ENCODE measurements around the gene CNDP1. TPM values are rescaled to one million over a fixed set of nuclear protein-coding genes. Genes with fewer than 3 reads are reported as not detected.

Gene CNDP1
- total RNA-seq, 1 experiment from 2014 or later = not detected

DNA sequence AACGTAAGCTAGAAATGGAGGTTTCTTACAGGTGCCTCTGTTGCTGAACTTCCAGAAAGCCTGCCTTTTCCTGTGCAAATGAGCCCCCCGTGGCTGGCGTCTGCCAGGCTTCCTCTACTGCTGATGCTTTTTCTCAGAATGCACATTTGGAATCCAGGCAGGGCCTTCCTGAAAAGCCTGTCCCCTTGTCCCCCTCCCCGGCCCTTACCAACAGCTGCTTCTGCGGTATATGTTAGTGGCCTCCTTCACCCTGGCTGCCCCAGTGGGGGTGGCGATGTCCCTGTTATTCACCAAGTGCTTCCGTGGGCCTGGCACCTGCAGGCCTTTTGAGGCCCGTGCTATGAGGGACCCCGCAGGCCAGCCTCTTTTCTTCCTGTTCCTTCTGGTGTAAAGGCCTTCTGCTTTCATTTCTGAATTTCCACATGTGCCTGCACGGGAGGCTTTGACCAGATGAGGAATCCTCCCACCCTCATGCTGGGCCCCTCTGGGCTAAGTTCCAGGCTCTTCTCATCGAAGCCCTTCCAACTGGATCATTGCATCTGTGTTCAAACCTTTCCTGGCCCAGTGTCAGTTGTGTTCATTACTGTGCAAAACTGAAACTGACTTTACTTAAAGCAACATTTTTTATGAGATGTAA is 27.7 kb upstream of the CNDP1 start:
- DNase-seq (ENCODE audit: low read depth) = no peak

DNA sequence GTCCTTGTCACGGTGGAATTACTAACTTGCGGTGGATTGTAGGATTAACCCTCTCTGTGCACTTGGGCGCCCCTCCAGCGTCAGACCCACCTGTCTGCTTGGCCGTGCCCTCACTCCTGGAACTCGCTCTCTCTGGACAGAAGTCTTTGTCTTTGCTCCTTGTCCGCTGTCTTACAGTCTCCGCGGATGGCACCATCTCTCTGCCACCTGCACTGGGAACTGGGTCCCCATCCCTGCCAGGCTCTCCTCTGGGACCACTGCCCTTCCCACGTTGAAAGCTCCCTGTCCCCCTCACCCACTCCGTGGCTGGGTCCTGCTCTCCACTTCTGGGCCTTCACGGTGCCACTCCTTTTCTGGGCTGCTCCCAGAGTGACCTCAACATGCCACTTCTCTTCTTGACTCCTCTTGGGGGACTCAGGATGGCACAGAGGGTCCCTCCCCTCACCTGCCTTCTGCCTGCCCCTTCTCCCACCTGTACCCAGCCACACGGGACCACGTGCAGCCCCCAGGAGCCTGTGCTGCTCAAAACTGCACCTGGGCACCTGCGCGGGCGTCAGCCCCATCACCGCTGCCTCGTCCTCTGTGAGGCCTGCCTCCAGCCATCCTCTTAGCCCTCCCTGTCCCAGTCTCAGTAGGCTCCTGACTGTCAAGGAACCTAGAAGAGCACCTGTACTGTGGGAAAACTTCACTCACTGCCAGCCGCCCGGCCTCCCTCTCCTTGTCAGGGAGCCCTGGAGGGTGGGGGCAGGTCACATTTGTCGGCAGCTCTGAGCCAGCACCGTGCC is 27.0 kb upstream of the CNDP1 start:
- no peak for DNase-seq (ENCODE audit: low read depth)

DNA sequence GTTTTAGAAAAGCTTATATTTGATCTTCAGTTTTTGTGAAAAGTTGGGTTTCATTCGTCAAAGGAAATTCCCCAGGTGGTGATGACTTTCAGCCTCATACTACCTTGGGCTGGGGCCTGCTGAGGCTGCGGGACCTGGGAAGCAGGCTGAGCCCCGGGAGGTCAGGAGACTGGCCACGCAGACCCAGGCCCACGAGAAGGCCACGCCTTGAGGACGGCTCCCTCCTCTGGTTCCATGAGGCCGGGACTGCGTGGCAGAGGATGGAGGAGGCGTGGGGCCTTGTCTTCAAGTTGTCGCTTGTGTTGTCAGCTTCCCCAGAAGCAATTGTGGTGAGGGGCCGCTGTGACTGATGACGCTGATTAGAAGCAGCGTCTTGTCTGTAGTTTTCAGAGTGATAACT is 26.4 kb upstream of the CNDP1 start:
- DNase-seq (ENCODE audit: low read depth) = no peak

DNA sequence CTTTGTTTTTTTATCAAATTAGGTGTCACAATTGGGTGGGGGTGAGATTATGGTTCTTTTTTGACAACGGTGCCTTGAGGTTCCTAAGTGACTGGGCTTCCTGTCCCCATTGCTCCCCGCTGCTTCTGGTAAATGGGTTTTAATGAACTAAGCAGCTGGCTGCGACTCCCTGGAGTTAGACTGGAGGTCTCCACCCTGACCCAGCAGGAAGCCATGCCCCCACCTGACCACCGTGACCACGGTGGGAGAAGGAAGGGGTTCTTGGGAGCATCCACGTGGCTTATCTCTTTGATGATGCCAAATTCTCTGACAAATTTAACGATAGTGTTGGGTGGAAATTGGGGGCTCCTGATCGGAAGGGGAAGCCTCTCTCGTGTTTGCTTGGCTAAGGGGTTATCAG is 25.9 kb upstream of the CNDP1 start:
- DNase-seq (ENCODE audit: low read depth) = no peak

DNA sequence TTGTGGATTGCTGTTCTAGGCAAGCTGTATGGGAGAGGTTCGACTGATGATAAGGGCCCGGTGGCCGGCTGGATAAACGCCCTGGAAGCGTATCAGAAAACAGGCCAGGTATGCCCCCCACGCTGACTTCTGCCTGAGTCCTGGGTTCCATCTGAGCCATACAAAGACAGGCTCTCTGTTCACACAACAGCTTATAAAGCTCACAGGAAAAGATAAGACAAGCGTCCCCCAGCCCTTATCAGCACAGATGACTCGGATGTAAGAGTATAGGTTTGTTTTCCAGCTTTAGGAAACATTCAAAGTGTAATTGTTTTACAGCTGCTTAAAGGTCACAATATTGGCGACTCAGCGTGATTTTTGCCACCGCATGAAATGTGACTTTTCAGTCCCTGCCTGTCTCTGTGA is 25.5 kb upstream of the CNDP1 start:
- DNase-seq (ENCODE audit: low read depth) = no peak

DNA sequence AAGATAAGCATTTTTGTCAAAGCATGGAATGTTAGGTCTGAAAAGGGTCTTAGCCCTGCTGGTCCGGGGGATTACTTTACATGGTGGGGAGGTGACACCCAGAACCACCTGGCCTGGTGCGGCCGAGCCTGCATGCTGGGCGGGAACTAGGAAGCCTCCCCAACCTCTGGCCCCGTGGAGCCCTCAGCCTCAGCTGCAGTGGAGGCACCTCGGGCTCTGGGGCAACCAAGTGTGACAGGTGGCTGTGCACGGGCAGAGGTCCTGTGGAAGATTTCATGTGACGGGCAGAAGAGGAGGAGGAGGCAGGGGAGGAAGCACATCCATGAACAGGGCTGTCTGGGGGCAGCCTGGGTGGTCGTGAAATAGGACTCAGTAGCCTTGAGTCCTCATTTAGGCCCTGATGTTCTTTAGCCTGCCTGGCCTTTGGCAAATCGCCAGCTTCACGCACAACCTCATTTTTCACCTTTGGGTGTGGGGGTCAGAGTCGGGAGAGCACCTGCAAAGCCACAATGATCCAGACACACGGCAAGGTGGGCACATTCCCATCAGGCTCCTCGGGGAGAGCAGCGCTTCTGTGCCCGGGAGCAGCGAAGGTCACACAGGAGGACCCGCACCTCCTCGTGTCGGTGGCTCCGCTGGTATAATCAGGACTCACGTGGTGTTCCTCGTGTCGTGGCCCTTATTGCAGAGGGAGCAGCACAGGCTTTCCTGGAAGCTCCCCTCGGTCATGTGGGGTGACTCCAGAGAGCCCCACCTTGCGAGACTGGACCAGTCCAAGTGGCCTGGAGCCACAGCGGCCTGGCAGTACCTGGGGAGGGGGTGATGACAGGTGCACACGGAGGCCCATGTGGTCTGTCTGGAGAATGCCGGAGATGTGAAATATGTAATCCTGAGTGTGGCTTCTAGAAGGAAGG is 24.2 kb upstream of the CNDP1 start:
- no peak for DNase-seq (ENCODE audit: low read depth)

DNA sequence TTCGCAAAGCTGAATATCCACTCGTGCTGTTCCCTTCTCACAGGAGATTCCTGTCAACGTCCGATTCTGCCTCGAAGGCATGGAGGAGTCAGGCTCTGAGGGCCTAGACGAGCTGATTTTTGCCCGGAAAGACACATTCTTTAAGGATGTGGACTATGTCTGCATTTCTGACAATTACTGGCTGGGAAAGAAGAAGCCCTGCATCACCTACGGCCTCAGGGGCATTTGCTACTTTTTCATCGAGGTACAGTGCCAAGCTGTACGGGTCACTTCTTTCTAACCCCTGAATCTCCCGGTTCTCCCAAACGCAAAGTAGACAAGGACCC is 23.6 kb upstream of the CNDP1 start:
- no peak for DNase-seq (ENCODE audit: low read depth)

DNA sequence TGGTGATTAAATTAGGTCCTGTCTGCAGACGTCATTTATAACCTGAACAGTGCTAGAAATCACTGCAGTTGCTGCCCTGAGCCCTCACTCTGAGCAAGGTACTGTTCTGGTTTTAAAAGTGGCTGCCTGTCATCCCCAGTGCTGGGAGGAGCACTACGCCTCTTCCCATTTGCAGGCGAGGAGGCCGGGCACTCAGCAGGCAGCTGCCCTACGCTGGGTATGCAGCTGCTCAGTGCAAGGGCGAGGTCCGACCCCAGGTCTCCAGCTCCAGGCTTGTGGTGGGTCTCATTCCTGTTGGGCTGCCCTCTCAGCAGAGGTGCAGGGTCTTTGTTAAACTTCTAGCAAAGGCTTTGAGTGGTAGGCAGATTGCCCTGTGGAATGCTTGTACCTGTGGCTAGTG is 22.5 kb upstream of the CNDP1 start:
- DNase-seq (ENCODE audit: low read depth) = no peak

DNA sequence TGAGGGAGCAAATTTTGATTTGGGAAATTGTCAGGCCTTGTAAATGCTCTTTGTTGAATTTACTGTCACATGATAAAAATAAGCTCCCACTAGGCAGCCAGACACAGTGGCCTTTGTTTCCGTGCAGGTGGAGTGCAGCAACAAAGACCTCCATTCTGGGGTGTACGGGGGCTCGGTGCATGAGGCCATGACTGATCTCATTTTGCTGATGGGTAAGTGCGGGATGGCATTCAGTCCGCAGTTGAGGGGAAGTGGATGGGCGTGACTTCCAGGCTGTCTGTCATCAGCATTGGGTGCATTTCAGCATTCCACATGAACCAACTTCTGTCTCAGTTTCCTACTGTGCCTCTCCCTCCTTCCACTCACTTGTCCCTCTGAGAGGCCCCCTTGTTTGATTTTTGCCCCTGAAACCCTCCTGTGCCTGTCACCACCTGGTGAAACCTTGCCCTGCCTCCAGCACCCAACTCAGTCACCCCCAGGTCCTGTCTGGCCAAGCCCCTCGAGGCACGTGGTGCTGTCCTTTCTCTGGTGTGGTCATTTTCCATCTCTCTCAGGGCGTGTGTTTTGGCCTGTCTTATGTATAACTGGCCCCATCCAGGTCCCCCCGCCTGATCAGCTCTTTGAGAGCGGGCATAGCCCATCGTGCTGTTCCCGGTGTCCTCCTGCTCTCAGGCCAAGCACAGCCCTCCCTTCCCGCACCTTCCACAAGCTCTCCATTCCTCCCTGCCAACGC is 21.8 kb upstream of the CNDP1 start:
- DNase-seq (ENCODE audit: low read depth) = no peak

DNA sequence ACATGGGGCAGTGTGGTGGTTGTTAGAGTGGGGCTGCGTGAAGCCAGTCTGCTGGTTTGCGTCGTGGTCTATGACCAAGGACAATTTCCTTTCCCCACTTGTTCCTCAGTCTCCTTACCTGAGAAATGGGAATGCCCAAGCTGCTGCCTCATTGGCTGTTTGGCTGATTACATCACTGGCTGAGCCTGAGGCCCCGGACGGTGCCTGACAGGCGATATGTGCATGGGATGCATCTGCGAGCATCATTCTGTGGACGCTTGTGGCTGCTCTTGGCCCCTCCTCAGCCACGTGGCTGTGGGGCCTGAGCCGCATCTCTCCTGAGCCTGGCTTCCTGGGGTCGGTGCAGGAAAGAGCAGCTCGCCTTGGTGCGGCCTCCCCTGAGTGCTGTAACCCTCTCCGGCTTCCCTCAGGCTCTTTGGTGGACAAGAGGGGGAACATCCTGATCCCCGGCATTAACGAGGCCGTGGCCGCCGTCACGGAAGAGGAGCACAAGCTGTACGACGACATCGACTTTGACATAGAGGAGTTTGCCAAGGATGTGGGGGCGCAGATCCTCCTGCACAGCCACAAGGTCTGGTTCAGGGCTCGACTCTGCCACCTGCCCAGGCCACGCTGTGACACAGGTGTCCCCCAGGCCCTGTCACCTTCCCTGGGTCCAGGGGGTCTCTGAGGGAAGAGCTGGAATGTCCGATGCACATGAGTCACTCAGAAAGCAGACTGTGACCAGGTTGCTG is 21.0 kb upstream of the CNDP1 start:
- no peak for DNase-seq (ENCODE audit: low read depth)

DNA sequence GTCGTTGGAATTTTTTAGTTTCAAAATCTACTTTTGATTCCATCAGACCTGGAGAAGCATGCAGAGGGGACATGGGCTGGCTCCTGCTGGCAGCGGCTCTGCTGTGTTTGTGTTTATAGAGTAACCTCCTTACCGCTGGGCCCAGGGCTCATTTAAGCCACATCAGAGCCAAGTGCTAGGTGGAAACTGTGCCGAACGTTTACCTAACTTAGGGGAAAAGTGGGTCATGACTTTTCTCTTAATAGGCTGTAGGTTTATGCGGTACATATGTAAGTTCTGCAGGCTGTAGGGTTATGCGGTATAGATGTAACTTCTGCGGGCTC is 20.5 kb upstream of the CNDP1 start:
- no peak for DNase-seq (ENCODE audit: low read depth)

DNA sequence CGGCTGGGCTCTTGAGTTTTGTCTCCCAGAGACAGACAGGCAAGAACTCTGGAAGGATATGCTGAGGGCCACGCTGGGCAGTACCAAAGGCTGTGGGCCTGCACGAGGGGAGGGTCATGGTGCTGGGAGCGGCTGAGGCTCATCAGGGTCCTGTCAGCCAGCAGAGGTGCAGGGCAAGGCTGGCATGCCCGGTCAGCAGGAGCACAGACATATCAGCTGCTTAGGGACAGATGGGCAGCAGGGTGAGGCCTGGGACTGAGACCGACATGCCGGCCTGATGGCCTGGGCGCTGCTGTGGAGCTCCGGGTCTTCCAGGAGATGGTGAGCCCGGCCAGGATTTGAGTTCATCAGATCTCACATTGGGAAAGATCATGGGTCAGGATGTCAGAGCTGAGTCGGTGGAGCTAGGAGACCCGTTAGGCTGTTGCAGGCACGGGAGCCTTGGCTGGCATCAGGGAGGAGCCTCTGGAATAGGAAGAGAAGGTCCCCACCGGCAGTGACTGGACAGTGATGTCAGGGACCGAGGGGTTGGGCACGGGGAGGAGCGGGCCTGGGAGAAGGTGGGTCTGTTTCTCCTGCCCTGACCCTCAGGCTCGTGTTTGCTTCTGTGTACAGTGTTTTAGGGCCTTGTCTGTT is 19.3 kb upstream of the CNDP1 start:
- DNase-seq (ENCODE audit: low read depth) = no peak

DNA sequence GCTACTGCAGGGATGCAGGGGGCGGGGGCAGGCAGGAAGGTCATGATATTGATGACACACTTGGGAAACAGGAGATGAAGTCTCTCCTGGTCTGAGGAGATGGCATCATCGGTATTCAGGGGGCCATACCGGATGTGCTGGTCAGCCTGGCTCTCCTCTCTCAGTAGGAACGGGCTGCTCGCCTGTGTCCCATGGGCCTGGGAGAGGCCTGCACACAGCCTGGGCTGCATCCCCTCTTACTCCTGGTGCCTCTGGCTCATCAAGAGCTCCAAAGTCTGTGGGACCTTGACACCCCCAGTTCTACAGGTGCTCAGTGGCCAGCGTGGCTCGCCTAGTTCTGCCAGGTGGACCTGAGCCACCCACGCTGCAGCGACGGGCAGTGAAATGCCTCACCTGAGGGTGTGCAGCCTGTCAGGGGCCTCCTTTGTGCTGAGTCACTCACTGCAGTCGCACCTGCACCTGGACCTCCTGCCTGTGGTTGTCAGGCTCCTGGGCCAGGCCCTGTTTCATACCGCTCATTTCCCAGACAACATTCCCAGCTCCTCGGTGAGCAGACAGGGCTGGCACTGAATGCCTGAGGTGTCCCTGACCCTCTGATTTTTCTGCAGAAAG is 18.6 kb upstream of the CNDP1 start:
- DNase-seq (ENCODE audit: low read depth) = no peak

DNA sequence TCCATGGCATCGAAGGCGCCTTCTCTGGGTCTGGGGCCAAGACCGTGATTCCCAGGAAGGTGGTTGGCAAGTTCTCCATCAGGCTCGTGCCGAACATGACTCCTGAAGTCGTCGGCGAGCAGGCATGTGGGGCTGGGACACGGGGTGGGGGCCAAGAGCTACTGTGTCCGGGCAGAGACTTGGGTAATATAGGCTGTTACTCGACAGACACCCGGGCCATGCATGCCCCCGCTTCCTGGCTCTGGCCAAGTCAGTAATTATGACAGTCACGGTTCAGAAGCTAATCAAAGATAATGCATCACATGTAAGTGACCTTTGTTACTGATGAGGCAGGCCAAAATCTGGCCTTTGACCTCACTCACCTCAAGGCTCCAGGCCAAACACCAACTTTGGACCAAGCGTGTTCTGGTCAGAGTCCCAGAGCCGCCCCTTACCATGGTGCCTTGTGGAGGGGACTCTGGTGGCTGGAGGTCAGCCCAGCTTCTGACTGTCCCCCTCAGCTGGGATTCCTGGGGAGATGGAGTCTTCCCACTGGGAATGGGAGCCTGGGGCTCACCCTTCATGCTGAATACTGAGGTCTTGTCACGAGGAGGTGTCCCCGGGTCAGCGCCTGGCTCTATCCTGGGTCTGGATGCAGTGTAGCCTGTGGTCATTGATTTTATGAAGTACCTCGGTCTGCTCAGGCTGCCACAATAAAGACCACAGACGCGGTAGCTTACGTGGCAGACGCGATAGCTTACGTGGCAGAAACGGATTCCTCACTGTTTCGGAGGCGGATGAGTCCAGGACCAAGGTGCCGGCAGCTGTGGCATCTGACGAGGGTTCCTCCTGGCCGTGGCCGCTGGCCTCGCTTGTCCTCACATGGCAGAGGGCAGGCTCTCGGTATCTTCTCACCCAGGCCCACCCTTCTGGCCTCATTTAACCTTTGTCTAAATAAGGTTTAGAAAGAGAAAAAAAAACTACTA is 17.7 kb upstream of the CNDP1 start:
- no peak for DNase-seq (ENCODE audit: low read depth)

DNA sequence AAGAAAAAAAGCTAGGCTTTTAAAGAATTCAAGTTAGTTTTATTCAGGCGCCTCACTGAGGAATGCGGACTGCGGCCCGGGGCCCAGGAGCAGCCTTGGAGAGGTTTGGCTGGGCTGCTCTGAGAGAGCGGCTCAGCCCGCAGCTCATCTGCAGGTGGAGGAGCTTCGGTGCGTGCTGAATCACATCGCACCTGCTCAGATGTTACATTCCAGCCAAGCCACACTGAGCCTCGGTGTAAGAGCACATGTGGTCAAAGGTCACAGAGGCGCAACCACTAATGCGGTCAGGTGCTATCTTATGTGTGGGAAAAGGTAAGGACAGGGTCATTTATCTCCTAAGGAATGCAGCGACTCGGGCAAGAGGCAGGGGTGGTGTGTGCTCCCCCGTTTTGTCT is 17.1 kb upstream of the CNDP1 start:
- no peak for DNase-seq (ENCODE audit: low read depth)

DNA sequence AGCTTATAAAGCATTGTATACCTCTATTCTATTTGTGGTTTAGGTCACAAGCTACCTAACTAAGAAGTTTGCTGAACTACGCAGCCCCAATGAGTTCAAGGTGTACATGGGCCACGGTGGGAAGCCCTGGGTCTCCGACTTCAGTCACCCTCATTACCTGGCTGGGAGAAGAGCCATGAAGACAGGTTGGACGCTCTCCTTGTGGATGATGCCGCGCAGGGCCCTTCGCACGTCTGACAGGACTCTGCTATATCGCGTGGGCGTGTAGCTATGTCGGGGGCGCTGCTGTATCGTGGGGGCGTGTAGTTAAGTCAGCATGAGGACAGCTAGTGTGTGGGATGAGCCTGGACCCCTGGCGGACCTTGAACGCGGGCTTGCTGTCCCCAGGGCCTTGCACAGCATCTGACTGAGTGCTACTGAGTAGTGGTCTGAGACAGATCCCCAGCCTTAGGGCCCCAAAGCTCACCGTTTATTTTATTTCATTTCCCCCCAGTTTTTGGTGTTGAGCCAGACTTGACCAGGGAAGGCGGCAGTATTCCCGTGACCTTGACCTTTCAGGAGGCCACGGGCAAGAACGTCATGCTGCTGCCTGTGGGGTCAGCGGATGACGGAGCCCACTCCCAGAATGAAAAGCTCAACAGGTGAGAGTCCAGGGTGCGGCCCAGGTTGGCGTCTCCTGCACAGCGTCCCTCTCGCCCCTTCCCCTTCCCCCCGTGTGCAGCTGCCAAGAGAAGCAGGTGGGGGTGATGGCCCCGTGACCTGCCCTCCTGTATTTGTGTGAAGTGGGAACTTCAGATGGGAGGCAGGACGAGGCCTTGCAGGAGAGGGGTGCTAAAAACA is 15.6 kb upstream of the CNDP1 start:
- DNase-seq (ENCODE audit: low read depth) = no peak

DNA sequence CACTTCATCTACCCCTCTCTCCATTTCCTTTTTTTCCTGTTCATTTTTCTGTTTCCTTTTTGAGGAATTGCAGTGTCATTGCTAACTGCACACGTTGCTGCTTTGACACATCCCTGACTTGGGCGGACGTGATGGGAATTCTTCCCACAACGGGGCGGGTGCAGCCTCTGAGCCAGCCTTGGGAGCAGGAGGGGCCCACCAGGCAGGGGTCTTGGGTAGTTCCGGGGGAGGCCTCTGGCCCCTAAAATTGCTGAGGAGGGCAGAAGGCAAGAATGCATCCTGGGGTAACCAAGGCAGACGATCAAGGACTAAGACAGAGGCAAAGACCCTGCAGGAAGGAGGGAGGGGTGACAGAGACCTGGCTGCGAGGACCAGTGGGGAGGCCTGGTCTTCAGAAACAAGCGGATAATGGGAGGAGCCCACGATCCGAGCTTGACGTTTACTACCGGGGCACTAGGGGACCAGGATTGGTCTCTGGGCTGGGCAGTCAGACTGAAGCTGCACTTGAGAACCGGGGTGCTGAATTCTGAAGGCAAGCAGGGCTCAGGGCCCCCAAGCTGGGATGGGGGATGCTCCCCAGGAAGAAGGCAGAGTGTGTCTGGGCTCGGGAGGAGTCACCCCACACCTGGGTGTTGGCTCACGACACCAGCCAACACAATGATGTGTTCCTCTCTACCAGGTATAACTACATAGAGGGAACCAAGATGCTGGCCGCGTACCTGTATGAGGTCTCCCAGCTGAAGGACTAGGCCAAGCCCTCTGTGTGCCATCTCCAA is 14.8 kb upstream of the CNDP1 start:
- DNase-seq (ENCODE audit: low read depth) = no peak

Data from HT1080 (cell line).